NCI-H2171 (cell line): ENCODE data around the gene RORC.

Experiments
- DNase-seq: peaks from one replicate; lab custom pipeline; 2025; lab: John Stamatoyannopoulos, UW

Gene RORC

GRCh38 chr1:151825751-151826660, 5.6 kb downstream of the RORC start:
- no peak for DNase-seq

- DNase-seq = no peak
These were observed 6.4 kb downstream of the RORC start for GRCh38 chr1:151825204-151825603.

GRCh38 chr1:151823175-151823574, 8.4 kb downstream of the RORC start:
- DNase-seq = no peak

GRCh38 chr1:151822404-151822803, 9.2 kb downstream of the RORC start:
- DNase-seq = no peak

GRCh38 chr1:151820940-151821339, 10.7 kb downstream of the RORC start:
- DNase-seq = no peak

GRCh38 chr1:151819976-151820623, 11.5 kb downstream of the RORC start:
- no peak for DNase-seq

GRCh38 chr1:151819227-151819835, 12.3 kb downstream of the RORC start:
- no peak for DNase-seq

GRCh38 chr1:151817353-151817730, 14.3 kb downstream of the RORC start:
- no peak for DNase-seq

GRCh38 chr1:151816548-151817352, 14.9 kb downstream of the RORC start:
- no peak for DNase-seq

GRCh38 chr1:151815716-151816327, 15.8 kb downstream of the RORC start:
- DNase-seq = no peak

GRCh38 chr1:151814971-151815545, 16.5 kb downstream of the RORC start:
- DNase-seq = no peak

GRCh38 chr1:151814426-151814825, 17.2 kb downstream of the RORC start:
- no peak for DNase-seq

GRCh38 chr1:151813271-151813977, 18.2 kb downstream of the RORC start:
- no peak for DNase-seq

- DNase-seq = no peak
These were observed 20.4 kb downstream of the RORC start for GRCh38 chr1:151811181-151811580.

GRCh38 chr1:151809985-151810556, 21.5 kb downstream of the RORC start:
- DNase-seq = no peak

- DNase-seq = no peak
These were observed 22.2 kb downstream of the RORC start for GRCh38 chr1:151809290-151809984.

- DNase-seq = no peak
These were observed 23.8 kb downstream of the RORC start for GRCh38 chr1:151807766-151808165.

- DNase-seq = no peak
These were observed 24.5 kb downstream of the RORC start for GRCh38 chr1:151807131-151807530.

GRCh38 chr1:151806170-151806569, 25.4 kb downstream of the RORC start:
- DNase-seq = no peak
